ENCODE measurements around the gene ARID3A. TPM values are rescaled to one million over a fixed set of nuclear protein-coding genes. Genes with fewer than 3 reads are reported as not detected.

ARID3A gene
- total RNA-seq, 1 donor from 2014 or later: 7.8 TPM

DNA sequence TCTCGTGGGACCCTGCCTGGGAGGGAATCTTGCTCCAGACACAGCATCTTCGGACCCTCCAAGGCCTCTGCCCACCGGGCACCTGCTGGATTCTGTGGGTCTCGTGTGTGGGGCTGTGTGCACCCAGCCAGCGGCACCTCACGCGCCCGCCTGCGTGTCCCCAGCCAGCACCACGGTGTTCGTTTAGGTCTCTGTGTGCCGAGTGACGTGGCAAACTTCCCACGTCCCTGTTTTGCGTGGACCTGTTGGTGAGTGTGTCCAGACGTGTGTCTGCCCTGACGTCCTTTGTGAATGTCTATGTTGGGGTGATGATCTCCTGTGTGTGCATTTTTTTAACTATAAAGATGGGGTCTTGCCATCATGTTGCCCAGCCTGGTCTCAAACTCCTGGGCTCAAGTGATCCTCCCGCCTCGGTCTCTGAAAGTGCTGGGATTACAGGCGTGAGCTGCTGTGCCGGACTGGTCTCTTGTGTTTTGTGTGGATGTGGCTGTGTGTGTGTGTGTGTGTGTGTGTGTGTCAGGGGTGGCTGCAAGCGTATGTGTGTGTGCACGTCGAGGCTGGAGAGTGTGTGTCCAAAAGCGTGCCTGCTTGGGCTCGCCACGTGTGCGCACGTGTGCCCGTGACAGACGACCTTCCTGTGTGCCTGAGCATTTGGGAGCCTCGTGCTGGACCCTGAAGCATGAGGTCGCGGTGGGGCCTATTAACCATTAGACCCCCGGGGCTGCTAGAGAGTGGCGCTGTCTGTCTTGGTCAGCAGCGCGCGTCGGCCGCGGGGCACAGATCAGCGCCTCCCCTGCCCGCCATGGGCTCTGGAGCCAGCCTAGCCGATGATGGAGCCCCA lies 15.7 kb downstream of the ARID3A start:
- intact Hi-C loops (cut with DNase I): no loop called here
- DNase-seq (ENCODE audit: low spot score): no peak

DNA sequence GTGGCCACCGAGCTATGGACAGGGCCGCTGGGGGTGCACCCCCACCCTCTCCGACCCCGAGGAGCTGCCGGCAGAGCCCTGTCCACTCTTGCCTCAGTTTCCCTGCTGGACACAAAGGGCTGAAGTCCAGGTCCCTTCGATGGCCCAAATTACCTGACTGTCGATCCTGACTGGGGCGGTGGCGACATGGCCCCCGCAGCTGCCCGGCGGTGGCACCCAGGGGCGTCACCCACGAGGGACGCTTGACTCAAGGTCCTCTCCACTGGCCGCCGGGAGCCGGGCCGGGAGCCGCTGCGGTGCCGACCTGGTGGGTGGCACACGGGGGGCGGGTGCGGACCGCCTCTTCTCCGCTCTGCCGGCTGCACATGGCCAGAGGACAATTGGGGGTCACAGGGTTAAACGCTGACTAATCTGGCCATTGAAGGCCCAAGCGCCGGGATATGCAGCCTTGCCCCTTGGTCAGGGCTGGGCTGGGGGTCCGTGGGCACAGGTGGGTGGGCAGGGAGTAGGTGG lies 16.4 kb downstream of the ARID3A start:
- DNase-seq (ENCODE audit: low spot score): no peak
- intact Hi-C loops (cut with DNase I): no loop called here

DNA sequence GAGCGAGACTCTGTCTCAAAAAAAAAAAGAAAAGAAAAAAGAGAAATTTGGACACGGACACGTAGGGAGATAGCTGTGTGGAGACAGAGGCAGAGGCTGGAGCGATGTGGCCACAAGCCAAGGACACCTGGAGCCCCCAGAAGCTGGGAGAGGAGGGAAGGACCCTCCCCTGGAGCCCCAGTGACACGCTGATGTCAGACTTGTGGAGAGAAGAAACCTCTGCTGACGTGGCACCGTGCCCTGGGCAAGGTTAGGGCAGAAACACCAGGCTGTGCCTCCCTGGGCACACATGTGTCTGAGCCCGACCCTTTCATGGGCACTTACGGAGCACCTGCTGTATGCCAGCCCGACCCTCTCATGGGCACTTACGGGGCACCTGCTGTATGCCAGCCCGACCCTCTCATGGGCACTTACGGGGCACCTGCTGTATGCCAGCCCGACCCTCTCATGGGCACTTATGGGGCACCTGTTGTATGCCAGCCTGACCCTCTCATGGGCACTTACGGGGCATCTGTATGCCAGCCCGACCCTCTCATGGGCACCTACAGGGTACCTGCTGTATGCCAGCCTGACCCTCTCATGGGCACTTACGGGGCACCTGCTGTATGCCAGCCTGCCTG lies 17.8 kb downstream of the ARID3A start:
- no peak for DNase-seq (ENCODE audit: low spot score)
- intact Hi-C loops (cut with DNase I): no loop called here

GRCh38 chr19:944171-944567 lies 18.3 kb downstream of the ARID3A start:
- intact Hi-C loops (cut with DNase I): no loop called here
- DNase-seq (ENCODE audit: low spot score): no peak

DNA sequence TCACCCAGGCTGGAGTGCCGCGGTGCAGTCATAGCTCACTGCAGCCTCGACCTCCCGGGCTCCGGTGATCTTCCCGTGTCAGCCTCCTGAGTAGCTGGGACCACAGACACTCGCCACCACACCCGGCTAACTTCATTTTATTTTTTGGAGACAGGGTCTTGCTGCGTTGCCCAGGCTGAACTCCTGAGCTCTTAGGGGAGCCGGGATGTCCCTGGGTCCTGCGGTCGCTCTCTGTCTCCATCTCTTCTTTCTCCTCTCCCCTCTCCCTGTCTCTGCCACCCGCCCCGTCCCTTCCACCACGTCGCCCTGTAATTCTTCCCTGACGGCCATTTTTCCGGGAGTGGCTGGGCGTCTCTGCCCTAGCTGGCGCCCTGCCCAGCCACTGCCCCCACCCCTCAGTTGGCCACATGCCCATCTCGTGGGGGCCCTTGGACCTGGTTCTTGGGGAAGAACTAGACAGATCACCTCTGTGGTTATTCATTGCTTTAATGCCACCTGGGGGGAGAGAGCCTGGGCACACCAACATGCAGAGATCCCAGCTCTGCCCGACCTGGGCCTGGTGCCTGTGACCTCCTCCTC lies 18.9 kb downstream of the ARID3A start:
- DNase-seq (ENCODE audit: low spot score): no peak
- intact Hi-C loops (cut with DNase I): no loop called here

- intact Hi-C loops (cut with DNase I): no loop called here
- DNase-seq (ENCODE audit: low spot score): no peak
These were observed 19.8 kb downstream of the ARID3A start for GRCh38 chr19:945401-946252.

- intact Hi-C loops (cut with DNase I): no loop called here
- no peak for DNase-seq (ENCODE audit: low spot score)
These were observed 21.4 kb downstream of the ARID3A start for GRCh38 chr19:947090-947706.

- intact Hi-C loops (cut with DNase I): no loop called here
- DNase-seq (ENCODE audit: low spot score): no peak
These were observed 22.1 kb downstream of the ARID3A start for GRCh38 chr19:947707-948539.

DNA sequence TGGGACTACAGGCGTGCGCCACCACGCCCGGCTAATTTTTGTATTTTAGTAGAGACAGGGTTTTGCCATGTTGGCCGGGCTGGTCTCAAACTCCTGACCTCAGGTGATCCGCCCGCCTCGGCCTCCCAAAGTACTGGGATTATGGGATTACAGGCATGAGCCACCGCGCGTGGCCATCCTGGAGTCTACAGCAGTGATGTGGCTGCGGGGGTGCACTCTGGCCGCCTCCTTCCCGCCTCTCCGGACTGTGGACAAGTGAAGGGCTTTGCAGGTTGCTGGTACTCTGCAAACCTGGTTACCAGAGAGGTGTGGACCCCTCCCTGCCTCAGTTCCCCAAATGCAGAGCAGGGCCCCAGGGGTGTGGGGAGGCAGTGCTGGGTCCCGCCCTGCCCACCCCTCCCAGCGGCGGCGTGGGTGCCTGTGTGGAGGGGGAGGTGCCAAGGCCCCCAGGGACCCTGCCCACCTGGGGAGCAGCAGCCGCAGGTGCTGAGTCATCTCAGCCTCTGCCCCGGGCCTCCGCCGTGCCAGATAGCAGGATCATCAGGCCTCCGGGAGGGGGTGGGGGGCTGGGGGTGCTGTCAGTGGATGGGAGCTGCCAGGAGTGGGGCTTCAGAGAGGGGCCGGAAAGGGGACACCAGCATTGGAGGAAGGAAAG lies 23.1 kb downstream of the ARID3A start:
- DNase-seq (ENCODE audit: low spot score): no peak
- intact Hi-C loops (cut with DNase I): no loop called here

GRCh38 chr19:950352-951066 lies 24.7 kb downstream of the ARID3A start:
- intact Hi-C loops (cut with DNase I): no loop called here

GRCh38 chr19:952049-952679 lies 26.3 kb downstream of the ARID3A start:
- intact Hi-C loops (cut with DNase I): no loop called here
- DNase-seq (ENCODE audit: low spot score): no peak

More at GRCh38 chr19:950352-951066, 24.7 kb downstream of the ARID3A start:
- DNase-seq (ENCODE audit: low spot score): no peak

- no peak for DNase-seq (ENCODE audit: low spot score)
- intact Hi-C loops (cut with DNase I): no loop called here
These were observed 27.0 kb downstream of the ARID3A start for GRCh38 chr19:952680-953444.

GRCh38 chr19:953445-954271 lies 27.8 kb downstream of the ARID3A start:
- no peak for DNase-seq (ENCODE audit: low spot score)

GRCh38 chr19:954272-954671 lies 28.4 kb downstream of the ARID3A start:
- intact Hi-C loops (cut with DNase I): no loop called here
- DNase-seq (ENCODE audit: low spot score): no peak

More at GRCh38 chr19:953445-954271, 27.8 kb downstream of the ARID3A start:
- intact Hi-C loops (cut with DNase I): no loop called here

All from cardiac septum (tissue), 1 donor.